GM19099 (cell line): Measurements from ENCODE around the gene RDH11.

Experiments used
- POLR2A ChIP-seq: IDR thresholded peaks from 3 replicates; pipeline ENCODE4 v1.6.1; 2011; ENCODE audit warnings: low read depth; ENCODE audit not compliant: insufficient read length; ENCODE audit errors: extremely low read depth

The RDH11 gene

DNA sequence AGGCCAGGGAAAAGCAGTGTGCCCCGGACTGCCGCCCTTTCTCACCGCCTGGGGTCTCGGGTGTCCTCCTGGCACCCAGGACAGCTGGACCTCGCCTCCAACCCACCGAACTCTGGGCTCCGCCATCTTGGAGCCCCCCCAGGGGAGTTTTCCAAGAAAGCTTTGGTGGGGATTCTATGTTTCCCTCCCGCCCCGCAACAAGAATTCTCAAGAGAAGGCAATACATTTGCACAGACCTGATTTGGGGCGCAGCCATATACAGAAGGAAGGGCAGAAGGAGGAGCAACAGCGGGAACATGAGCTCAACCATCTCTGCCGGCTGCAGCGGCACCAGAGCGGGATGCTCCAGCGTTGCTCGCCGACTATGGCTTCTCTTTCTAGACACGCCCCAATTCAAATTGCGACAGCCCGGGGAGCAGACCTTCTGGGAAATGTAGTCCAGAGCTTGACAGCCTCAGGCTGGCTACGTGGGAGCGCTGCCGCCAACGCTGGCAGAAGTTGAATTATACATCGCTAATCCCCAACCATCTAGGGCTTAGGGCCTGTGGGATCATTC, at the start of gene RDH11:
RDH11 (minus strand) TSS at position 371 of the 556 bp plus-strand sequence; CDS start at position 310, 61 bp downstream.
- TF ChIP-seq POLR2A, result peak; percentile 94

GRCh38 chr14:67744046-67744445, 48.5 kb upstream of the RDH11 start:
- no peak for TF ChIP-seq POLR2A

- no peak for TF ChIP-seq POLR2A
Measured at GRCh38 chr14:67738740-67739504, 43.4 kb upstream of the RDH11 start.

GRCh38 chr14:67736771-67737170, 41.2 kb upstream of the RDH11 start:
- no peak for TF ChIP-seq POLR2A

DNA sequence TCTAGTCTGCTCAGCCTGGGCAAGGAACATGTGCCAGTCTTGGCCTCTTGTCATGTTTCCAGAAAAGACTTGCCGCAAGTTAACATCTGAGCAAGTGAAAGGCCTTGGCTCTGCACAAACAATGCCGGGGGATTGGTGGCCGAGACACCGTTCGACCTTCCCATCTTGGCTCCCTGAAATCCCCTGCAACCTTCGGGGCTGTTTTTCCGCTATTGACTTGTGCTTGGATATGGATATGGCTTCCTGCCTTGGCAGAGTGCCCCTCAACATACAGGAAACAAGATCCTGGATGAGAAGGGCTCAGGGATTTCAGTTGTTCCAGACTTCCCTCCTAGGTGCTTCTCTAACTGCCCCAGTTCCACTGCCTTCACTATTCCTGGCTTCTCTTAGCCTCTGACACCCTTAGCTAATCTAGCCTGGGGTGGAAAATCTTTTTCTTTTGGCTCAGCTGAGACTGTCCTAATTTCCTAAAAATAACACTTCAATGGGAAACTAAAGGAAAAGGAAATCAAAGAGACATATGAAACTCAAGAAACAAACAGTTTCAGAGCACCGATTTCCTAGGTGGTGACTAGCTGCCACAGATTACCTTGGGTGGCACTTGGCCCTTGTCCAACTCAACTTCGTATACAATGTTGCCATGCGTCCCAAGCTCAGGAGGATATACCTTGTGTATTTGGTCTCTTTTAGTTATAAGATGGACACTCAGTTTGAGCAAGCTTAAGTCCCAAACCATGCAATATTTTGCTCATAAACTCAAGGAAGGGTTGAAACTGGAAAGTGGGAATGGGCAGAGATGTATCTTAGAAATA, 40.0 kb upstream of the RDH11 start:
- TF ChIP-seq POLR2A, result no peak

DNA sequence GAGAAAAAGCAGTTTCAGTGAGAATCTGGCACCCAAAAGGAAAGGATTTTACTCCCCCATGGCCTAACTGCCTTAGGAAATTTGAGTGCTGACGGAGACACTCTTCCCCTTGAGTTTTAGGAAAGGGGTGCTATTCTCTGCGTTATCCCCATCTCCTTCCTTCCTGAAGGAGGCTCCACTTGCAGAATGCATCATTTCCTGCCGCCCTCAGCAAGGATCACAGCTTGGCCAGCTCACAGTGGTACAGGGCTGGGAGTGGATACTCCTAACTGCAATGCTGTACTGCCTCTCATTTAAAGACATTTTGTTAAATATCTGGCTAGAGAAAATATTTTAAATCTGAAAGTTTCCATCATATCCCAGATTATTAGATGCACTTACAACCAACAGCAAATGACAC, 39.1 kb upstream of the RDH11 start:
- no peak for TF ChIP-seq POLR2A

DNA sequence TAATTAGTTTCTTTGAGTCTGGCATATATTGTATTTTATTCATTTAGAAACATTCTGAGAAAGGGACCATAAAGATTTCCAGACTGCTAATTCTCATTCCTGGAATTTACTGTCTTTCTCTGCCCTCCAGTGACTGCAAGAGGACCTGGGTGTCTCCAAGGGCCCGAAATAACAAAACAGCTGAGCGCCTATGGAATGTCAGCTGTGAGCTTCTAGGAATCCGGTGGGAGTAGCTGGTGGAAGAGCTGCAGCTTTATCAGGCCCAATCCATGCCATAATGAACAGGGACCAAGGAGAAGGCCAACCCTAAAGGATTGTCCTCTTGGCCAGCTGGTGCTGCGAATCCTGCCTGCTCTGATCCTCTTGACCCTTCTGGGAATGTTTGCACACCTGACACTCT, 38.1 kb upstream of the RDH11 start:
- TF ChIP-seq POLR2A, result no peak

DNA sequence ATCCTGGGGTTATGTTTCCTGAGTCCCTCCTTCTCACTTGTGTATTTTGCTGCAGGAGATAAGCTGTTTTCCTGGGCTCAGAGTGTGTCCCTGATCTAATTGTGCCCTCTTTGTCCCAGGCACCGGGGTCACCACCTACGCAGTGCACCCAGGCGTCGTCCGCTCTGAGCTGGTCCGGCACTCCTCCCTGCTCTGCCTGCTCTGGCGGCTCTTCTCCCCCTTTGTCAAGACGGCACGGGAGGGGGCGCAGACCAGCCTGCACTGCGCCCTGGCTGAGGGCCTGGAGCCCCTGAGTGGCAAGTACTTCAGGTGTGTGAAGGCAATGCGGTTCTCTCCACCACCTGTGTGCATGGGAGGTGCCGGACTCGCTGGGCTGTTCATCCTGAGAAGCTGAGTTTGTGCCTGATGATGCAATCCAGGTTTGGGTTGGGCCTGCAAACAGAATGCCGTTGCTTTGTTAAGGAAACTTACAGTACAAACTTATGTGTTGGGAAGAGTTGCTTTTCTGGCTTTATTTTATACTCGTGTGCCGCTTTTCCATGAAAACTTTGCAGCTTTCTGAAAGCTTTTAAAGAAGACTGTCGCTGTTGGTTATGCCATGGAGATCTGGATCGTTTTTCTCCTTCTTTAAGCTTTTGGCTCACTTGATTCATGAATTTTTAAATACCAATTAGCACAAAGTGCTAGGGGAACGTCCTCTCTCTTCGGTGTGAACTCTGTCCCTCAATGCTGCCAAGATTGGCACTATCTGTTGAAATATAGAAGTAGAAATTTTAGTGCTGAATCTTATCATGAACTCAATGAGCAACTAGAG, 33.7 kb upstream of the RDH11 start:
- no peak for TF ChIP-seq POLR2A

DNA sequence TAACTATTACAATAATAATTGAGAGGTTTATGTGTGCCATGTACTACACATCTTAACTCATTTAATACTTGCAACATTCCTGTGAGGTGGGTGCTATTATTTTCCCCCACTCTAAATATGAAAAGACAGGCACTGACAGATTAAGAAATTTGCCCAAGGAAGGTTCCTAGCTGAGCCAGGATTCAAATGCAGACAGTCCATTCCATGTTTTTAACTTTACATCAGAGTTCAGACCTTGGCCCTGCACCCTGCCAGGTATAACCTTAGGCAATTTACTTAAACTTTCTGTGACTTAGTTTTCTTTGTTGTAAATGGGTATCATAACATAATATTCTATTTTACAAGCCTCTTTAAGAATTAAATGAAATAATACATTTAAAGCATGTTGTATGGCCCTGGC, 32.7 kb upstream of the RDH11 start:
- TF ChIP-seq POLR2A, result no peak

GRCh38 chr14:67727361-67727760, 31.8 kb upstream of the RDH11 start:
- TF ChIP-seq POLR2A, result no peak

DNA sequence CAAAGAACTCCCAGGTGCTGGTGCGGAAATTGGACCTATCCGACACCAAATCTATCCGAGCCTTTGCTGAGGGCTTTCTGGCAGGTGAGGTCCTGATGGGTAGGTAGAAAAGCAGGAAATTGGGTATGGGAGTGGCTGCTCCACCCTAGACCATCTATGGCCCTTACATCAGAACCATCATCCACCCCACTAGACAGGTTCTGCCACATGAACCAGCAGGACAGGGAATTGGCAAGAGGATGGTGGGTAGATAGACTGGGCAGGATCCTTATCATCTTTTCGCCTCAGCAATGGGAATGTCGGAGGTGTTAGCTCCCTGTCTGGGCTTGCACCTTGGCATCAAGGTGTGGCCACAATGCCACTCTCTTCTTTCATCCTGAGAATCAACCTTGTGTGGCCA, 29.6 kb upstream of the RDH11 start:
- TF ChIP-seq POLR2A, result no peak

- TF ChIP-seq POLR2A, result no peak
Measured at GRCh38 chr14:67722293-67722692, 26.7 kb upstream of the RDH11 start.

DNA sequence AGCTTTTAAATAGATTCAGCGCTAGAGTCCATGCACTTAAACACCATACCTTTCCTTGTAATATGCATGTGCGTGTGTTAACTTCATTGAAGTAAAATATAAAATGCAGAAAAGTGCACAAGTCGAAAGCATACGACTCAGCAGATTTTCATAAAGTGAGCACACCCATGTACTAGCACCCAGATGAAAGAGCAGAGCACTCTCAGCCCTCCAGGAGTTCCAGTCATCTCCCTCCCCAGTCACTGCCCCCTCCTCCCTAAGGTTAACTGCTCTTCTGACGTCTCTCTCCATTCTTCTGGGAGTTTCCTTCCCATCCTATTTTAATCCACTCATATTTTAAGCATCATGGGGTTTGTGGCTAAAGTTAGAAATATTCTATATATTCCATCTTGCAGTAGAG, 26.3 kb upstream of the RDH11 start:
- no peak for TF ChIP-seq POLR2A

GRCh38 chr14:67719866-67720265, 24.3 kb upstream of the RDH11 start:
- TF ChIP-seq POLR2A, result no peak

DNA sequence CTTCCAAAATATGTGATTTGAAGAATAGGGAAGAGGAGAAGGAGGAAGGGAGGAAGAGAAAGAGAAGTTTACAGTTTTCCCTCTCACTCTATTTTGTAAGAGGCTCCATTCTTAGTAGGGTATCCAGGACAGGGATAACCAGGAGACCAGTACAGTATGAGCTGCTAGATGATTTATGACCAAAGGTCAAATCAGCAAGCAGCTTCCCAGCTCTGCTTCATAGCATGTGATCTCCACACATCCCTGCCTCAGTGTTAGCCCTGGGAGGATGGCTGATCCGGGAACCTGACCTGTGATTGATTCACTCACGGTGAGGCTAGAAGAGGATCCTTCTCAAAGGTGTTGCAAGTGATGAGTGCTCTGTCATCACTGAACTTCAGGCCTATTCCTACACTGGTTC, 22.7 kb upstream of the RDH11 start:
- no peak for TF ChIP-seq POLR2A
